GM23338 (cell line): ENCODE data around the gene ELN. TPM values are rescaled to one million over a fixed set of nuclear protein-coding genes. Genes with fewer than 3 reads are reported as not detected.

Experiments used
- ATAC-seq: fragments of 200-7000 bp; cut with Tn5 transposase; 3 replicates; pipeline ENCODE4 v1.9.1; 2020
- DNase-seq: peaks from one replicate; pipeline ENCODE4 v3.0.0-alpha.2; 2015; ENCODE audit warnings: low spot score
- H2AFZ ChIP-seq: fragments of 200-600 bp; sonication (generic); 2 replicates; pipeline ENCODE4 v1.8.0; 2016; ENCODE audit warnings: antibody characterized with exemption, mild to moderate bottlenecking, moderate library complexity
- H3F3A ChIP-seq: fragments of 200-600 bp; sonication (generic); replicated peaks from 2 replicates; pipeline ENCODE4 v1.8.0; 2017; ENCODE audit warnings: antibody characterized with exemption, mixed run types, low read depth
- H3K27ac ChIP-seq: fragments of 200-600 bp; sonication (generic); 2 replicates; pipeline ENCODE4 v1.6.1; 2016; ENCODE audit warnings: low read depth
- H3K27me3 ChIP-seq: fragments of 200-600 bp; sonication (generic); 2 replicates; pipeline ENCODE4 v1.8.0; 2016; ENCODE audit warnings: mild to moderate bottlenecking, mixed run types, moderate library complexity; ENCODE audit not compliant: insufficient read depth
- H3K36me3 ChIP-seq: fragments of 200-600 bp; sonication (generic); 2 replicates; pipeline ENCODE4 v1.8.0; 2016; ENCODE audit warnings: mild to moderate bottlenecking; ENCODE audit not compliant: insufficient read depth
- H3K4me1 ChIP-seq: fragments of 200-600 bp; sonication (generic); 2 replicates; pipeline ENCODE4 v1.8.0; 2016; ENCODE audit warnings: mild to moderate bottlenecking, moderate library complexity; ENCODE audit not compliant: insufficient read depth
- H3K4me2 ChIP-seq: fragments of 200-600 bp; sonication (generic); 2 replicates; pipeline ENCODE4 v1.7.1; 2017; ENCODE audit warnings: mixed run types
- H3K4me3 ChIP-seq: fragments of 200-600 bp; sonication (generic); 2 replicates; pipeline ENCODE4 v1.6.1; 2016; ENCODE audit warnings: mixed run types
- H3K79me2 ChIP-seq: fragments of 200-600 bp; sonication (generic); replicated peaks from 2 replicates; pipeline ENCODE4 v1.8.0; 2017; ENCODE audit warnings: mild to moderate bottlenecking; ENCODE audit not compliant: insufficient read depth
- H3K9me2 ChIP-seq: fragments of 200-600 bp; sonication (generic); 2 replicates; pipeline ENCODE4 v1.8.0; 2017; ENCODE audit not compliant: insufficient read depth
- H4K20me1 ChIP-seq: fragments of 200-600 bp; sonication (generic); replicated peaks from 2 replicates; pipeline ENCODE4 v1.8.0; 2017; ENCODE audit warnings: mild to moderate bottlenecking; ENCODE audit not compliant: insufficient read depth
- H3K27ac Mint-ChIP-seq: 2 replicates; pipeline ENCODE4 v1.8.0; 2020; ENCODE audit warnings: inconsistent platforms, mild to moderate bottlenecking, moderate library complexity, mixed read lengths
- H3K27me3 Mint-ChIP-seq: 3 replicates; pipeline ENCODE4 v1.8.0; 2022; ENCODE audit warnings: low read depth, mild to moderate bottlenecking, moderate library complexity, mixed read lengths, inconsistent platforms; ENCODE audit not compliant: insufficient read depth, poor library complexity
- H3K36me3 Mint-ChIP-seq: 3 replicates; pipeline ENCODE4 v1.8.0; 2021; ENCODE audit warnings: low read depth, mild to moderate bottlenecking, inconsistent platforms, moderate library complexity, mixed read lengths
- H3K4me1 Mint-ChIP-seq: 3 replicates; pipeline ENCODE4 v1.8.0; 2020; ENCODE audit warnings: mild to moderate bottlenecking, inconsistent platforms, mixed read lengths
- H3K4me3 Mint-ChIP-seq: 3 replicates; pipeline ENCODE4 v1.8.0; 2021; ENCODE audit warnings: moderate library complexity, mild to moderate bottlenecking, inconsistent platforms, mixed read lengths
- H3K9me3 Mint-ChIP-seq: 3 replicates; pipeline ENCODE4 v1.8.0; 2020; ENCODE audit warnings: moderate library complexity, mild to moderate bottlenecking, inconsistent platforms, mixed read lengths
- CREB1 ChIP-seq: fragments of 250-450 bp; sonication (Bioruptor Pico); IDR thresholded peaks from 2 replicates; pipeline ENCODE4 v1.5.0; 2020; ENCODE audit warnings: low read depth, mild to moderate bottlenecking, moderate library complexity
- EZH2 ChIP-seq: fragments of 200-600 bp; sonication (generic); IDR thresholded peaks from one replicate; pipeline ENCODE4 v1.8.0; 2017; ENCODE audit warnings: antibody characterized with exemption, mild to moderate bottlenecking, low read depth; ENCODE audit not compliant: unreplicated experiment
- JUNB ChIP-seq: IDR thresholded peaks from one replicate; pipeline ENCODE4 v1.6.1; 2016; ENCODE audit warnings: antibody characterized with exemption; ENCODE audit not compliant: unreplicated experiment
- POLR2AphosphoS5 ChIP-seq: IDR thresholded peaks from 2 replicates; pipeline ENCODE4 v1.6.1; 2016; ENCODE audit warnings: antibody characterized with exemption, low read depth
- STAT1 ChIP-seq: IDR thresholded peaks from one replicate; pipeline ENCODE4 v1.6.1; 2016; ENCODE audit warnings: antibody characterized with exemption; ENCODE audit not compliant: unreplicated experiment
- ZNF114 ChIP-seq: fragments of 250-450 bp; sonication (Bioruptor Pico); IDR thresholded peaks from 2 replicates; pipeline ENCODE4 v1.5.0; 2020; ENCODE audit warnings: mild to moderate bottlenecking, moderate library complexity
- ZNF331 ChIP-seq: fragments of 250-450 bp; sonication (Bioruptor Pico); IDR thresholded peaks from 2 replicates; pipeline ENCODE4 v1.5.0; 2020; ENCODE audit warnings: low read depth, mild to moderate bottlenecking, moderate library complexity
- ZNF462 ChIP-seq: fragments of 250-450 bp; sonication (Bioruptor Pico); IDR thresholded peaks from 2 replicates; pipeline ENCODE4 v1.5.0; 2020; ENCODE audit warnings: mild to moderate bottlenecking, moderate library complexity
- polyA plus RNA-seq: library from polyadenylated mRNA; unstranded; fragments of >200 nt; fragmentation: Nextera tagmentation; extraction: Ambion mirVana; gene quantifications from 2 replicates; pipeline ENCODE4 v1.2.1, GENCODE V29; 2016
- total RNA-seq: library from RNA; depleted of rRNA; stranded (reverse); fragments of >200 nt; shearing (Covaris generic); gene quantifications from 2 replicates; pipeline ENCODE4 v1.2.3, GENCODE V29; 2014

Gene ELN
- total and polyA plus RNA-seq, 2 experiments from 2014 or later: 1.1 to 5.6 TPM

GRCh38 chr7:74066626-74067025 is 38.7 kb downstream of the ELN start:
- Histone ChIP-seq H3K4me1 (no peaks in the 10 kb centered on the region), H3K27me3 (no peaks in the 10 kb centered on the region), H3K79me2 (no peaks in the 10 kb centered on the region), H3K27ac (no peak overlapping the region), H4K20me1 (no peaks in the 10 kb centered on the region), H3K9me2 (no peaks in the 10 kb centered on the region), H3K36me3 (no peaks in the 10 kb centered on the region), H3K4me2 (no peak overlapping the region), H3K4me3 (no peak overlapping the region), H2AFZ (no peak overlapping the region), H3F3A (no peaks in the 10 kb centered on the region)
- Mint-ChIP-seq H3K4me3 (no peak overlapping the region), H3K27me3 (peaks cover 17% of the 10 kb centered on the region), H3K27ac (no peak overlapping the region), H3K9me3 (no peaks in the 10 kb centered on the region; the same call in 2 of the 3 replicates), H3K4me1 (peaks cover 6% of the 10 kb centered on the region), H3K36me3 (no peaks in the 10 kb centered on the region; the same call in 2 of the 3 replicates)
- TF ChIP-seq CREB1 (CRISPR knock-in tag): no peak
- no peak for TF ChIP-seq EZH2
- no peak for TF ChIP-seq JUNB
- no peak for TF ChIP-seq POLR2AphosphoS5
- TF ChIP-seq STAT1: no peak
- no peak for TF ChIP-seq ZNF462
- DNase-seq (no peak), ATAC-seq (no peak)

GRCh38 chr7:74068378-74069085 is 40.6 kb downstream of the ELN start:
- Histone ChIP-seq H2AFZ (peak overlapping the region; percentile 81), H3K4me1 (no peaks in the 10 kb centered on the region), H3K36me3 (no peaks in the 10 kb centered on the region), H4K20me1 (no peaks in the 10 kb centered on the region), H3K4me2 (no peak overlapping the region), H3F3A (no peaks in the 10 kb centered on the region), H3K79me2 (no peaks in the 10 kb centered on the region), H3K4me3 (no peak overlapping the region), H3K27me3 (no peaks in the 10 kb centered on the region), H3K27ac (no peak overlapping the region), H3K9me2 (no peaks in the 10 kb centered on the region)
- Mint-ChIP-seq H3K4me3 (no peak overlapping the region), H3K27ac (no peak overlapping the region), H3K27me3 (peaks cover 15% of the 10 kb centered on the region), H3K36me3 (no peaks in the 10 kb centered on the region; the same call in 2 of the 3 replicates), H3K4me1 (peaks cover 6% of the 10 kb centered on the region), H3K9me3 (no peaks in the 10 kb centered on the region; the same call in 2 of the 3 replicates)
- DNase-seq (no peak), ATAC-seq (no peak)
- no peak for TF ChIP-seq JUNB
- TF ChIP-seq ZNF331: no peak
- TF ChIP-seq ZNF114 (CRISPR knock-in tag): no peak
- no peak for TF ChIP-seq STAT1
